ENCODE results near the gene KCTD12. TPM values are rescaled to one million over a fixed set of nuclear protein-coding genes. Genes with fewer than 3 reads are reported as not detected.

The KCTD12 gene
- total RNA-seq, 1 experiment from 2014 or later = 6.7 TPM

GRCh38 chr13:76878043-76878442, 8.2 kb downstream of the KCTD12 start (continued):
- TF ChIP-seq ZNF281 (CRISPR knock-in tag; IDR thresholded peaks at IDR 0.05) (no peak), PRDM15 (CRISPR knock-in tag; IDR thresholded peaks at IDR 0.05) (no peak), AR (CRISPR knock-in tag; IDR thresholded peaks at IDR 0.05) (no peak), JAZF1 (CRISPR knock-in tag; IDR thresholded peaks at IDR 0.05) (no peak), ZNF317 (CRISPR knock-in tag; IDR thresholded peaks at IDR 0.05; ENCODE audit: borderline replicate concordance, low read depth) (no peak), HMGXB4 (CRISPR knock-in tag; IDR thresholded peaks at IDR 0.05) (no peak)

GRCh38 chr13:76875271-76875815, 10.9 kb downstream of the KCTD12 start:
- Mint-ChIP-seq H3K4me1 (no peaks in the 10 kb centered on the region), H3K9me3 (peaks cover 3% of the 10 kb centered on the region; the same call in 1 of the 2 replicates), H3K36me3 (no peaks in the 10 kb centered on the region), H3K4me3 (no peak overlapping the region), H3K27me3 (ENCODE audit: low read depth) (no peaks in the 10 kb centered on the region), H3K27ac (no peak overlapping the region)
- DNase-seq (ENCODE audit: low spot score) (no peak), ATAC-seq (no peak)
- ChIA-PET CTCF (no interaction called here), POLR2A (no interaction called here)
- TF ChIP-seq TEAD4 (CRISPR knock-in tag; IDR thresholded peaks at IDR 0.05) = no peak

GRCh38 chr13:76874479-76874878, 11.7 kb downstream of the KCTD12 start:
- Mint-ChIP-seq H3K4me3 (no peak overlapping the region), H3K27ac (no peak overlapping the region), H3K36me3 (no peaks in the 10 kb centered on the region), H3K4me1 (no peaks in the 10 kb centered on the region), H3K9me3 (peaks cover 3% of the 10 kb centered on the region; the same call in 1 of the 2 replicates), H3K27me3 (ENCODE audit: low read depth) (no peaks in the 10 kb centered on the region)
- ChIA-PET CTCF (interaction anchor here (1.2 kb wide), 1 partner anchor 10 kb away, joined by 6 read pairs; no protein-coding TSS in a partner anchor), POLR2A (no interaction called here)
- ATAC-seq = no peak
- no peak for DNase-seq (ENCODE audit: low spot score)
- TF ChIP-seq SP1 (CRISPR knock-in tag; conservative IDR thresholded peaks at IDR 0.05) (no peak), ATF2 (CRISPR knock-in tag; IDR thresholded peaks at IDR 0.05; ENCODE audit: borderline replicate concordance, low read depth) (no peak), MLX (CRISPR knock-in tag; IDR thresholded peaks at IDR 0.05) (no peak), NR3C1 (CRISPR knock-in tag; conservative IDR thresholded peaks at IDR 0.05; ENCODE audit: low read depth) (no peak), ZNF423 (CRISPR knock-in tag; IDR thresholded peaks at IDR 0.05) (no peak), E2F1 (CRISPR knock-in tag; IDR thresholded peaks at IDR 0.05) (no peak), ZNF396 (CRISPR knock-in tag; IDR thresholded peaks at IDR 0.05; ENCODE audit: borderline replicate concordance) (no peak), TP53 (CRISPR knock-in tag; IDR thresholded peaks at IDR 0.05) (no peak)

All from WTC11 (cell line).